Upper lobe of right lung (tissue), 1 donor: ENCODE measurements around the gene RNPEP. TPM values are rescaled to one million over a fixed set of nuclear protein-coding genes. Genes with fewer than 3 reads are reported as not detected.
"Not testable (repeated sequence)": the region's sequence is repeated elsewhere in the genome, so short reads cannot be mapped to it uniquely, and the experiment has no call there.

Experiments
- ATAC-seq: fragments of 200-7000 bp; cut with Tn5 transposase; one replicate; pipeline ENCODE4 v1.9.1; 2020; ENCODE audit warnings: mild to moderate bottlenecking, moderate library complexity
- DNase-seq: peaks from one replicate; pipeline ENCODE4 v3.0.0-alpha.2; 2020
- H3K27ac ChIP-seq: fragments of 200-600 bp; one replicate; pipeline ENCODE4 v1.8.0; 2022
- H3K27me3 ChIP-seq: fragments of 200-600 bp; one replicate; pipeline ENCODE4 v1.8.0; 2022; ENCODE audit warnings: mild to moderate bottlenecking
- H3K36me3 ChIP-seq: fragments of 200-600 bp; one replicate; pipeline ENCODE4 v1.8.0; 2022
- H3K4me1 ChIP-seq: fragments of 200-600 bp; one replicate; pipeline ENCODE4 v1.8.0; 2022
- H3K4me3 ChIP-seq: fragments of 200-600 bp; one replicate; pipeline ENCODE4 v1.8.0; 2022; ENCODE audit warnings: mild to moderate bottlenecking
- H3K9me3 ChIP-seq: fragments of 200-600 bp; one replicate; pipeline ENCODE4 v1.8.0; 2022
- intact Hi-C: fragments of 100-400 bp; cut with DNase I; formaldehyde crosslinking; loops from one replicate; pipeline ENCODE4 v1.11.0; 2022
- total RNA-seq: library from RNA; stranded (reverse); fragmentation: NEBNext Ultra II Directional; extraction: Animal tissue kit (Norgen Biotek cat#: 25700); gene quantifications from one replicate; pipeline ENCODE4 v1.2.1, GENCODE V29; 2021
- TF ChIP-seq, protein P1 (sequence below): fragments of 200-600 bp; IDR thresholded peaks from one replicate; pipeline ENCODE4 v1.8.0; 2022; ENCODE audit warnings: antibody characterized with exemption
- donor health status: DM: no; HTN: yes; CAD: no; lungs with severe emphysema.

RNPEP gene
- total RNA-seq, 1 donor from 2014 or later = 61.7 TPM

DNA sequence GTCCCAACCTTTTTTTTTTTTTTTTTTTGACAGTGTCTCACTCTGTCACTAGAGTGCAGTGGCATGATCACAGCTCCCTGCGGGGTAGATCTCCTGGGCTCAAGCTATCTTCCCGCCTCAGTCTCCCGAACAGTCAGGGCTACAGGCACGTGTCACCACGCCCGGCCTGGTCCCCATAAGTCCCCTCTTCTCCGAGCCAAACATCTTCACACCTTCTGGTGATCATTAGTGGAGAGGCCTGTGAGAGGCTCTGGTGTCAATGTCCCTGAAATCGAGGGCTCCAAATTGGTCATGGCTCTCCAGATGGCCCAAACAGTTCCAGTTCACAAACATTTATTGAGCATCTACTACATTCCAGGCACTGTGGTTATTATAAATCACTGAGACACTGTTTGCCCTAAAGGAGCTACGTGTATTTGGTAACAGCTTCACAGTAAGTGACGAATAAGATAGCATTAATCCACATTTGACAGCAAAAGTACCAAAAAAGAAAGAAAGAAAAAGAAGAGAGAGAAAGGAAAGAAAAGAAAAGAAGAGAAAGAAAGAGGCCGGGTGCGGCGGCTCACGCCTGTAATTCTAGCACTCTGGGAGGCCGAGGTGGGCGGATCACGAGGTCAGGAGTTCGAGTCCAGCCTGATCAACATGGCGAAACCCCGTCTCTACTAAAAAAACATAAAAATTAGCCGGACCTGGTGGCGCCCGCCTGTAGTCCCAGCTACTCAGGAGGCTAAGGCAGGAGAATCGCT is 28.0 kb upstream of the RNPEP start:
- Histone ChIP-seq H3K36me3 (peaks cover 23% of the 10 kb centered on the region), H3K4me1 (peaks cover 13% of the 10 kb centered on the region), H3K9me3 (no peaks in the 10 kb centered on the region), H3K27me3 (no peaks in the 10 kb centered on the region), H3K4me3 (peak overlapping the region; percentile 96), H3K27ac (peak overlapping the region; percentile 86)
- ATAC-seq (no peak), DNase-seq (no peak)
- TF ChIP-seq, protein P1, sequence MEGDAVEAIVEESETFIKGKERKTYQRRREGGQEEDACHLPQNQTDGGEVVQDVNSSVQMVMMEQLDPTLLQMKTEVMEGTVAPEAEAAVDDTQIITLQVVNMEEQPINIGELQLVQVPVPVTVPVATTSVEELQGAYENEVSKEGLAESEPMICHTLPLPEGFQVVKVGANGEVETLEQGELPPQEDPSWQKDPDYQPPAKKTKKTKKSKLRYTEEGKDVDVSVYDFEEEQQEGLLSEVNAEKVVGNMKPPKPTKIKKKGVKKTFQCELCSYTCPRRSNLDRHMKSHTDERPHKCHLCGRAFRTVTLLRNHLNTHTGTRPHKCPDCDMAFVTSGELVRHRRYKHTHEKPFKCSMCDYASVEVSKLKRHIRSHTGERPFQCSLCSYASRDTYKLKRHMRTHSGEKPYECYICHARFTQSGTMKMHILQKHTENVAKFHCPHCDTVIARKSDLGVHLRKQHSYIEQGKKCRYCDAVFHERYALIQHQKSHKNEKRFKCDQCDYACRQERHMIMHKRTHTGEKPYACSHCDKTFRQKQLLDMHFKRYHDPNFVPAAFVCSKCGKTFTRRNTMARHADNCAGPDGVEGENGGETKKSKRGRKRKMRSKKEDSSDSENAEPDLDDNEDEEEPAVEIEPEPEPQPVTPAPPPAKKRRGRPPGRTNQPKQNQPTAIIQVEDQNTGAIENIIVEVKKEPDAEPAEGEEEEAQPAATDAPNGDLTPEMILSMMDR = no peak
- intact Hi-C loops = no loop called here

GRCh38 chr1:201955009-201955728 is 27.3 kb upstream of the RNPEP start, which contains the start of gene TIMM17A:
Gene TIMM17A, plus strand, starts transcription at chr1:201955503. Its CDS starts 24 bp downstream, at chr1:201955527.
- Histone ChIP-seq H3K27me3 (no peaks in the 10 kb centered on the region), H3K4me3 (peak within 1 kb of the TSS; percentile 96), H3K27ac (peak within 1 kb of the TSS; percentile 86), H3K36me3 (peaks cover 30% of the 10 kb centered on the region), H3K4me1 (peaks cover 13% of the 10 kb centered on the region), H3K9me3 (no peaks in the 10 kb centered on the region)
- intact Hi-C loops = no loop called here
- DNase-seq = peak; percentile 98
- TF ChIP-seq, protein P1 = no peak
- ATAC-seq = peak; percentile 100

GRCh38 chr1:201955729-201956143 is 26.7 kb upstream of the RNPEP start:
- no peaks in the 10 kb centered on the region for H3K9me3 ChIP-seq
- TF ChIP-seq, protein P1 = no peak
- DNase-seq (no peak), ATAC-seq (peak; percentile 66)
- no peaks in the 10 kb centered on the region for H3K27me3 ChIP-seq
- peak overlapping the region; percentile 86 for H3K27ac ChIP-seq
- H3K4me1 ChIP-seq = peaks cover 13% of the 10 kb centered on the region
- peak overlapping the region; percentile 96 for H3K4me3 ChIP-seq
- peaks cover 36% of the 10 kb centered on the region for H3K36me3 ChIP-seq
- intact Hi-C loops = no loop called here

- TF ChIP-seq, protein P1 = no peak
- no peaks in the 10 kb centered on the region for H3K27me3 ChIP-seq
- H3K4me1 ChIP-seq = peaks cover 13% of the 10 kb centered on the region
- ATAC-seq (no peak), DNase-seq (no peak)
- H3K9me3 ChIP-seq = no peaks in the 10 kb centered on the region
- H3K4me3 ChIP-seq = no peak overlapping the region
- H3K36me3 ChIP-seq = peaks cover 62% of the 10 kb centered on the region
- intact Hi-C loops = no loop called here
- H3K27ac ChIP-seq = no peak overlapping the region
Measured at GRCh38 chr1:201958348-201958747, 24.1 kb upstream of the RNPEP start.

- intact Hi-C loops, H3K27ac ChIP-seq, H3K4me1 ChIP-seq, ATAC-seq, H3K27me3 ChIP-seq, DNase-seq, H3K4me3 ChIP-seq, H3K9me3 ChIP-seq: not testable (repeated sequence)
- H3K36me3 ChIP-seq = peaks cover 100% of the 10 kb centered on the region
Measured at GRCh38 chr1:201962382-201962781, 20.1 kb upstream of the RNPEP start.

DNA sequence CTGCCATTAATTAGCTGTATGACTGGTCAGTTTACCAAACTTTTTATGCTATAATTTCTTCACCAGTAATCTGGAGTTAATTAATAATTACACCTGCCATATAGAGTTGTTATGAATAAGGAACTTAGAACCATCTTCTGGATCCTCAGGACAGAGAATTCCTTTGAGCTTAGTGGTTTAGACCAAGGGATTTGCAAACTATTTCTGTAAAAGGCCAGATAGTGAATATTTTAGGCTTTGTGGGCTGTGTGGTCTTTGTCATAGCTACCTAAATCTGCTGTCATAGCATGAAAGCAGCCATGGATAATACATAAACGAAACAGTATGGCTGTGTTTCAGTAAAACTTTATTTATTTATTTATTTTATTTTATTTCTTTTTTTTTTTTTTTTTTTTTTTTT is 18.2 kb upstream of the RNPEP start:
- Histone ChIP-seq H3K36me3 (peaks cover 100% of the 10 kb centered on the region), H3K27ac (no peak overlapping the region), H3K4me1 (no peaks in the 10 kb centered on the region), H3K4me3 (no peak overlapping the region), H3K27me3 (no peaks in the 10 kb centered on the region), H3K9me3 (no peaks in the 10 kb centered on the region)
- TF ChIP-seq, protein P1 = no peak
- DNase-seq (no peak), ATAC-seq (no peak)
- intact Hi-C loops = no loop called here
